ENCODE measurements around the gene CERT1.
"Not testable (repeated sequence)": the region's sequence is repeated elsewhere in the genome, so short reads cannot be mapped to it uniquely, and the experiment has no call there.

Gene CERT1

DNA sequence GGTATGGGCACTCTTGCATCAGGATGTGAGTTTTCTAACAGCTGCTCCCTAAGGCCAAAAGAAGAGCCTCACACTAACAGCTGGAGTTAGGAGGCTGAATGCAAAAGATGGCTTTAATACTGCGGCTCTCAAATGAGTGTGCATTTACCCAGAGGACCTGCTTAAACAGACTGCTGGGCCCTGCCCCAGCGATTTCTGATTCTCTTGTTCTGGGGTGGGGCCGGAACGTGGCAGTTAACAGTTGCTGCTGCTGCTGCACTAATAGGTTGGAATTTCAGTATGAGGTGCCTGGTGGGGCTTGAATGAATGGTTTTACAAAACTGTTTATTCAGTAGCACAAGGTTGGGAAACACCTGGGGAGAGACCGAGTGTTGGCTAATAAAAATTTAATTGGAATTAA is 148.3 kb downstream of the CERT1 start:
- no peak overlapping the region for H3K27ac ChIP-seq

DNA sequence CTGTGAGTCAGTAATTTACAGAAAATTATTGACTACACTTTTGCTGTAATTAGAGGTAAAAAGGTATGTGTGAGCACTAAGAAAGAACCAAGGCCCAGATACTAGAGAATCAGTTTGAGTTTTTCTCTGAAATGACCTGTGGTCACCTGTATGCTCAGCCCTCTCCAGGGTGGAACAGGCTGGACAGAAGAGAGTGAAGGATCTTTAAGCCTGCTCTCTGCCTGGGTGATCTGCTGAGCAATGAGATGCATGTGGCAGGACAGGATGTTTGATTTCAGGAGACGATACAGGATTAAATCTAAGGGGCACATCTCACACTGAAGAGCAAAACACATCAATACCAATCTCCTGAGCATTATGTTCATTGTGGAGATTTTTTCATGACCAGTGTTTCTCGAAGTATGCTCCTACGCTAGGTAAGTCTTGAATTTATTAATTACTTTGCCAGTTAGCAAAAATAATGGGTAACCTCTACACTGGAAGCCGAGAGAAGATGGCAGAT is 148.9 kb downstream of the CERT1 start:
- no peak overlapping the region for H3K27ac ChIP-seq

More for the DNA sequence above, 148.3 kb downstream of the CERT1 start:
- H3K4me3 ChIP-seq, result no peak overlapping the region

DNA sequence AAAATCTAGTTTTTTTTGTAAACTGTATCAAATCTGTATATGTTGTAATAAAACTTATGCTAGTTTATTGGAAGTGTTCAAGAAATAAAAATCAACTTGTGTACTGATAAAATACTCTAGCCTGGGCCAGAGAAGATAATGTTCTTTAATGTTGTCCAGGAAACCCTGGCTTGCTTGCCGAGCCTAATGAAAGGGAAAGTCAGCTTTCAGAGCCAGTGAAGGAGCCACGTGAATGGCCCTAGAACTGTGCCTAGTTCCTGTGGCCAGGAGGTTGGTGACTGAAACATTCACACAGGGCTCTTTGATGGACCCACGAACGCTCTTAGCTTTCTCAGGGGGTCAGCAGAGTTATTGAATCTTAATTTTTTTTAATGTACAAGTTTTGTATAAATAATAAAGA is 150.1 kb downstream of the CERT1 start:
- H3K4me3 ChIP-seq, result no peak overlapping the region
- H3K27ac ChIP-seq, result no peak overlapping the region

More for the DNA sequence above, 148.9 kb downstream of the CERT1 start:
- H3K4me3 ChIP-seq, result no peak overlapping the region

DNA sequence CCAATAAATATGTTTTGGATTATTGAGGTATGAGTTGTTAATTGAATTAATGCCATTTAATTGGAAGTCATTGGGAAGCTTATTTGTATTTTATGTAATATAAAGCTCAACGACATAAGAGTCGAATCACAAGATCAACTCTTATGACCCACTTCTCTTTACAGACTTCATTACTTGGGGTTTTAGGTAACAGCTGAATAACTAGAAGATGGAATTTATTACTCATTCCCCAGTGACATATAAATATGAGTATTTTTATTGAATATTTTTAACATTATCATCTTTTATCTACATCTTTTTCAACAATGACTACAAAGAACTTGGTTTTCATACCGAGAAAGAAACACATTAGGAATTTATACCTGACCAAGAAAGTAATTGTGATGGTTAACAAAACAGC is 153.3 kb downstream of the CERT1 start:
- H3K27ac ChIP-seq, result no peak overlapping the region
- H3K4me3 ChIP-seq, result no peak overlapping the region

DNA sequence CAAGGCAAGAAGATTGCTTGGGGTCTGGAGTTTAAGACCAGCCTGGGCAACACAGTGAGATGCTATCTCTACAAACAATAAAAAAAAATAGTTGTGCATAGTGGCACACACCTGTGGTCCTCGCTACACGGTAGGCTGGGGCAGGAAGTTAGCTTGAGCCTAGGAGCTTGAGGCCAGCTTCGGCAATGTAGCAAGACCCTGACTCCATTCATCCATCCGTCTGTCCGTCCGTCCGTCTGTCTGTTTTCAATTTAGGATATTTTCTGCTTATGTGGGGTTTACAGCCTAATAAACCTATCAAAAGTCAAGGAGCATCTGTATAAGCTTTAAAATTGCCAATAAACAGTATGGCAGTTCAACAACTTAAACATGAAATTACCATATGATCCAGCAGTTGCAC is 154.7 kb downstream of the CERT1 start:
- H3K27ac ChIP-seq, result no peak overlapping the region
- no peak overlapping the region for H3K4me3 ChIP-seq

DNA sequence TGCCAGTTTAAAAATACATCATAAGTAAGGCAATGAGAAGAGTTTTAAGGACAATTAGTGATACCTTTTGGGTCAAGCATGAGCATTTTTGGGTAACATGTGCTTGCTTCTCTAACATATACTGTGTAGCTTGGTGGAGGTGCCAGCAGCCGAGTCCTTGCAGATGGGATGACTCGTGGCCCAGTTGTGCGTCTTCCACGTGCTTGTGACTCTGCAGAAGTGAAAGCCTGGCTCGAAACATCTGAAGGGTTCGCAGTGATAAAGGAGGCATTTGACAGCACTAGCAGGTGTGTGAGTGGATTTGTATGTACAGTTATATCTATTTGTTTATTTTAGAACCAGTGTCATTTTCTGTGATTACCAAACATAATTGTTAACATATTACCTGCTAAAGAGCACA is 156.2 kb downstream of the CERT1 start:
- Histone ChIP-seq H3K4me3 (no peak overlapping the region), H3K27ac (no peak overlapping the region)

DNA sequence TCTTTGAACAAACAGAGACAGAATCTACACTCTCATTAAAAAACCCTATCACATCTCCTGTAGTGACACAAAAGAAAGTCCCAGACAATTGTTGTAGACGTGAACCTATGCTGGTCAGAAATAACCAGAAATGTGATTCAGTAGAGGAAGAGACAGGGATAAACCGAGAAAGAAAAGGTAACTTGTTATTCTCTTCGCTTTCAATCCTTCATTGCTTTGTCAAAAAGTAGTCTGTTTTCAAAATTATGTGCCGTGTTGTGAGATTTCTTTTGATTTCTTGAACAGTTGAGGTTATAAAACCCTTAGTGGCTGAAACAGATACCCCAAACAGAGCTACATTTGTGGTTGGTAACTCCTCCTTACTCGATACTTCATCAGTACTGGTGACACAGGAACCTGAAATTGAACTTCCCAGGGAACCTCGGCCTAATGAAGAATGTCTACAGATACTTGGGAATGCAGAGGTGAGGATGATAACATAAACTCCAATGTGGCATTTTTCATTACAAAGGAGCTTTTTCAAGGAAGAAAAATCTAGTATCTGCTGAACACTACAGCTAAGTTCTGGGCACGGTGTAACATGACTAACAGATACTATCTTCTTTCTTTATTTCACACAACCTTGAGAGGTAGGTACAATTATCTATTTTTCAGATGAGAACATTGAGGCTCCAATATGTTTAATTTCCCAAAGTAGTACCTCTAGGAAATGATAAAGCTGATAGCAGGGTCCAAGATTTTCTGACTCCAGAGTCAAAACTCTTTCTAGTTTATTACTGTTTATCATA is 160.1 kb downstream of the CERT1 start:
- H3K27ac ChIP-seq, result no peak overlapping the region
- H3K4me3 ChIP-seq, result no peak overlapping the region

DNA sequence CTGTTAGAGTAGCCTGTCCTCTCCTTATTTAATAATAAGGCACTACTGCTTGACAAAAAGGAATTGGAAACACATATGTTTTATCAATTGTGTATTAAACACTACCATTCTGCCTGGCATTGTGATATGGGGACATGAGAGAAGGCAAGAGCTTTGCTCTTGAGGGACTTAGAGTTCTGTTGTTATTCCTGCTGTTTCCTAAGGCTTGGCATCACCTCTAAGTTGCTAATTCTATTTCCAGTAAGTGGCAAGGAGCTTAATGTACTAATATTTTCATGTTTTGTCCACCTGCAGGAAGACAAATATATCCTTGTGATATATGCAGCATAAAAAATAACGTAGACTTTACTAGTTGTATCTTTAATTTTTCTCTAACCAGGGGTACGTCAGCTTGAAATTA is 161.8 kb downstream of the CERT1 start:
- Histone ChIP-seq H3K4me3 (no peak overlapping the region), H3K27ac (no peak overlapping the region)

DNA sequence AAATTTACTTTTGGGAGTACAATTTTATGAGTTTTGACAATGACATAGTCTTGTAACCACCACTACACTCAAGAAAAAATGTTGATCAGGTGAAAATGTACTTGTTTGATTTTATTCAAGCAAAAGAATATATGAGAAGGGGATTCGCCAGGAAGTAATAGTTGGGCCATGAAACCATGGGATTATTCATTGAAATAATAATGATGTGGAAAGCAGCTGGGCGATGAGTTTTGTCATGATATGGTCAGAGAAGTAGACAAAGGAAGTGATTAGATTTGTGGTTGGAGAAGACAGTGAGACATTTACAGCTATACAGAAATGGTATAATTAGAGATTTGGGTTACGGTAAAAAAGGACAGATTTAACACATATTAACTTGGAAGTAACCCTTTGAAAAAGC is 163.2 kb downstream of the CERT1 start:
- no peak overlapping the region for H3K27ac ChIP-seq
- no peak overlapping the region for H3K4me3 ChIP-seq

DNA sequence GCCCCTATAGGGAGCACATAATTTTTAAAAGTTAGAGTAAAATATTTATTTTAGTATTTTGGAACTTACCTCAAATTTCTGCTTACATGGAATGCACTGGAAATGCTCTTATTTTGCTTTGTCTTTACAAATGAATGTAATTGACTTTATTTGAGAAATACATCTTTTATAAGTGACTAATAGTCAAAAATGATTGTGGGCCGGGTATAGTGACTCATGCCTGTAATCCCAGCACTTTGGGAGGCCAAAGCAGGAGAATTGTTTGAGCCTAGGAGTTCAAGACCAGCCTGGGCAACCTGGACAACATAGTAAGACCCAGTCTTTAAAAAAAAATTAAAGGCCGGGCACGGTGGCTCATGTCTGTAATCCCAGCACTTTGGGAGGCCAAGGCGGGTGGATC is 168.6 kb downstream of the CERT1 start:
- Histone ChIP-seq H3K4me3 (no peak overlapping the region), H3K27ac (no peak overlapping the region)

DNA sequence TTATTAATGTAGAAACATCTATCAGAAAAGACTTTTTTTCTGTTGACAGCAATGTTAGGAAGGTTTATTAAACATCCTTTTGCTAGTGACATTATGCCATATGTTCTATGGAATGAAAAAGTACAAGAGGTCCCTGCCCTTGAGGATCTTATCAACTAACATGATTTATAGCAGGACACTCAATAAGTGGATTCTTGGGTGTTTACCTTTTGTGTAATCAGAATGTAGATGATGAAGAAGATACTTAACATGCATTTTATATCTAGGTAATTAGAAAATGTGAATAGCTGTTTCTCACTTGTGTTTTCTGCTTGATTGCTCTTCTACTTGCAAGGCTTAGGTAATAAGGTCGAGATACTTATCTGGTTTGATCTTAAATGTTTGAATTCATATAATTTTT is 169.5 kb downstream of the CERT1 start:
- Histone ChIP-seq H3K4me3 (no peak overlapping the region), H3K27ac (peak overlapping the region in 1 of 21 experiments; percentile 6)

DNA sequence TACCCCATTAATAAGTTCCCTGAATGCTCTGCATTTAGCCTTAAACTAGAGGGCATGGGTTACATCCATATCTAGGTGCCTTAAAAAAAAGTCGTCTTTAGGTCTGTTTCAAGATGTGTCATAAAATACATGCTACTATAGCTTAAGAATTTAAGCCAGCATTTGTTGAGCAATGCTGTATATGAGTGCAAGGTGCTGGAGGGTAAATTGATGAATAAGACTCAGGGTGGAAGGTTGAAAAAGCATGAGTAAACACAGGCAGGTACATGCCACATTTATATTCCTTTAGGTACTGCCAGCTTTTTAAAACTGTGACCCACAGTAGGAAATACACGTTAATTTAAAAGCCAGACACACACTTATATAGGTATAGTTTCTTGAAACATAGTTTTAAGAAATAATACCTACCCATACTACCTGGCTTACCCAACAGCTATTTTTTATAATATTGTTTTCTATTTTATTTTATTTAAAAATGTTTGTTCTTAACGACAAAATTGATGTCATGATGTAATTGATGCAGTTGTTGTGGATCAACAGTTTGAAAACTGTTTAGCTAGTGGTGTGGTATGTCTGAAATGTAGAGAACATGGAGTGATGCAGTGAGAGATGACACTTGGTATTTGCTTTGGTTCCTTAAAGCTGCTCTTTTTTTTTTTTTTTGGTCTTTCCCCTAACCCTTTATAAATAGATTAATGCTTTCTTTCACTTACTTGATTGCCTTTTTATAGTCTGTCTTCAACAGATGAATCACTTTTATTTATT is 170.5 kb downstream of the CERT1 start:
- H3K4me3 ChIP-seq, result no peak overlapping the region
- peak overlapping the region in 1 of 21 experiments; percentile 6 for H3K27ac ChIP-seq

DNA sequence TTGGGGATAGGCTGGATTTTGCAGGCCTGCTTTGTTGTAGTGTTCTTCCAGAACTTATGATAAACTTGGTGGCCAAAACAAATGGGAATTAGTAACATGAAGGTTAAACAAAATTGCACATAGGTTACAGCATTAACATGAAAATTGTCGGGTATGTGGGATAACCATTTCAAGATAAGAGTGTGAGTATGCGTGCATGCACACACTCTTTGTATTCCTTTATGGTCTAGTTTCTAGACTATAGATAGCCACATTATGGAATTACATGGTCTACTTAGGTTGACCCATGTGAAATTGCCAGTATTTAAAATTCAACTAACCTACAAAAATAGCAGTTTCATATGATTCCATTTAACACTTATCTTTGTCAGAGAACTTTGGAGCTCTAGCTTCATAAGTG is 173.0 kb downstream of the CERT1 start:
- Histone ChIP-seq H3K4me3 (peak overlapping the region; percentile 75 to 98 (median 82)), H3K27ac (peak overlapping the region in 8 of 21 experiments; percentile 2 to 97 (median 94))

DNA sequence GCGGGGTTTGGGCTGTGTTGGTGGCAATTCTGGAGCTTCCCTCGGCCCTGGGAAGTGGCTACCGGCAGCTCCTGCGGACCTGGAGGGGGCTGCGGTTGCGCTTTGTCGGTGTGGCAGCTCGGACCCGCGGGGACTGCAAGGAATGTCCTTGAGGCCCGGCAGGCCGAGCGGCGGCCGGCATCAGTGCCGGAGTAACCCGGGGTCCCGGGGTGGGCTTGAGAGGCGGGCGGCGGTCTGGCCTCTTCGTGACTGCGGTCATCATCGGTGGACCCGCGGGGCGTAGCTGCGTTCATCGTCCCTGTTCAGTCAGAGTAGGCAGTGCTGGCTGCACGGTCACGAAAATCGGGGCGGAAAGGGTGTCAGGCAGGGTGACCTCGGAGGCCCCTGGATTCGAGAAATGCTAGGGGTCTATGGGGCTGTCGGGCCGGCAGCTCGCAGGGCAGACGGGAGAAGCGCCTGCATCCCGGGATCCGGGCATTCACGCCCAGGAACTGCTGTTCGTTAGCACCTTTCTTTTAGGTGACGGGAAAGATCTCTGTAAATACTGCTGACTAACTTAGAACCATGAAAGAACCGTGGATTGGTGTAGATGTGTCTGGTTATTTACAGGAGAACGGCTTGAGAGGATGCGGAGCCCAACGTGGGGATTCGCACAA is 173.9 kb downstream of the CERT1 start:
- Histone ChIP-seq H3K27ac (peak overlapping the region; percentile 75 to 97 (median 92)), H3K4me3 (peak overlapping the region; percentile 75 to 98 (median 82))

DNA sequence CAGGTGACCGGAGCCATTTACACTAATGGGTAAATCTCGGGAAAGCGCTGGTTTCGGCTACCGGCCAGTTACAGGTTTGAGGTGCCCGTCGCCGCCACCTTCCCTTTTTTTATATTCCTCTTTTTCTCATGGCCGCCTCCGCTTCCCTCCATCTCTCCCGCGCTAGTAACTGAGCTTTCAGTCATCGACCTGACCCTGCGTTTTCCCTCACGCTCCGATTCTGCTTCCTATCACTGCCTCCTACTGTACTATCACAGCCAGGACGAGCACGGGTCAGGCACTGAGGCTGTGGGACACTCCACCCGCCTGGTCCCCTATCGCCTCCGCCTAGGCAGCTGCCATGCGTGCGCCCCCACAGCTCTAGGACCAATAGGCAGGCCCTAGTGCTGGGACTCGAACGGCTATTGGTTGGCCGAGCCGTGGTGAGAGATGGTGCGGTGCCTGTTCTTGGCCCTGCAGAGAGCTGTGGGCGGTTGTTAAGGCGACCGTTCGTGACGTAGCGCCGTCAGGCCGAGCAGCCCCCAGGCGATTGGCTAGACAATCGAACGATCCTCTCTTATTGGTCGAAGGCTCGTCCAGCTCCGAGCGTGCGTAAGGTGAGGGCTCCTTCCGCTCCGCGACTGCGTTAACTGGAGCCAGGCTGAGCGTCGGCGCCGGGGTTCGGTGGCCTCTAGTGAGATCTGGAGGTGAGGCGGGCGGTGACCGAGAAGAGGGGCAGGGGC is 174.7 kb downstream of the CERT1 start, which contains the start of gene HMGCR:
HMGCR (plus strand) TSS at position 606 of the 722 bp plus-strand sequence. CDS start 5,386 bp downstream, outside the sequence.
- Histone ChIP-seq H3K27ac (peak within 1 kb of the TSS; percentile 75 to 97 (median 92)), H3K4me3 (peak within 1 kb of the TSS; percentile 75 to 98 (median 82))

DNA sequence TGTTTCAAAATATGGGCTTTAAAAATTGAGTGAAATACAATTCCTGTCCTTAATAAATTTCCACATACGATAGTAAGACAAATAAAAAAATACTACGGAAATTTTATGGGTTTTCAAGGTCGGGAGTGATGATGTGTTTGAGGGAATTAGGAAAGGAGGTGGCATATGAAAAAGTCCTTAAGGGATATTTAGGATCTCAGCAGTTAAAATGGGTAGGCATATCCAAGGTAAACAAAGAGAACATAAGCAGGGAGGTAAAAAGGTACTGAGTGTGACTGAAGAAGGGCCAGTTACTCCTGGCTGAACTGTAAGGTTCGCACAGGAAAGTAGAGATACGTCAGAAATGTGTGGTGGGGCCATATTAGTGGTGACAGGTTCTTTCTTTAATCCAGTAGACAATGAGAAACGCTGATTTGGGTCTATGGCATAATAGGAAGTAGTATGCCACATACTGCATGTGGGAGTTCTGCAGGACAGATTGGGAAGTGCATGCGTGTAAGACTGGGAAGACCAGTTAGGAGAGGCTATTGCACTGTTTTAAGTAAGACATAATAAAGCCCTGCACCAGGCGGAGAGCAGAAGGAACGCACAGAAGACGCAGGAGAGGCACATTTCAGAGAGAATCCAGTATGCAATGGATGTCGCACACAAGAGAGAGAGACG is 175.3 kb downstream of the CERT1 start:
- Histone ChIP-seq H3K27ac (peak overlapping the region in 20 of 21 experiments; percentile 57 to 97 (median 90)), H3K4me3 (peak overlapping the region; percentile 75 to 98 (median 82))

DNA sequence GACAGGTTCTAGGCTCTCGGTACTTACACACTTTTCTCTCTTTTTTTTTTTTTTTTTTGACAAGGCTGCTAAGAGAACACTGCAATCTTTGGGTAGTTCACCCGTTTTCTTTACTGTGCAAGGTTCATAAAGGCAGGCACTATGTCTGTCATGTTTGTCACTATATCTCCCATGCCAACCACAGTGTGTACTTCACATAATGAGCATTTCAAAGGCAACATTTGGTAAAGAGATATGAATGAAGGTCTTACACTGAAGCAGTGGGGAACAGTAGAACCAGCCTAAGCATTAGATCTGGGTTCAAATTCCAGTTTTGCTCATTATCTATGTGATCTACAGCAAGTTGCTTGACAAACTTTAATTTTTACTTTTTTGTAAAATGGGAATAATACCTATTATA is 175.9 kb downstream of the CERT1 start:
- peak overlapping the region in 8 of 21 experiments; percentile 81 to 97 (median 90) for H3K27ac ChIP-seq
- no peak overlapping the region for H3K4me3 ChIP-seq

DNA sequence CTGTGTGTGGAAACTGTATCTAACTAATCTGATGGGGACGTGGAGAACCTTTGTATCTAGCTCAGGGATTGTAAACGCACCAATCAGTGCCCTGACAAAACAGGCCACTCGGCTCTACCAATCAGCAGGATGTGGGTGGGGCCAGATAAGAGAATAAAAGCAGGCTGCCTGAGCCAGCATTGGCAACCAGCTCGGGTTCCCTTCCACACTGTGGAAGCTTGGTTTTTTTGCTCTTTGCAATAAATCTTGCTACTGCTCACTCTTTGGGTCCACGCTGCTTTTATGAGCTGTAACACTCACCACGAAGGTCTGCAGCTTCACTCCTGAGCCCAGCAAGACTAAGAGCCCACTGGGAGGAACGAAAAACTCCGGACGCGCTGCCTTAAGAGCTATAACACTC is 177.0 kb downstream of the CERT1 start:
- H3K27ac ChIP-seq, H3K4me3 ChIP-seq: not testable (repeated sequence)

DNA sequence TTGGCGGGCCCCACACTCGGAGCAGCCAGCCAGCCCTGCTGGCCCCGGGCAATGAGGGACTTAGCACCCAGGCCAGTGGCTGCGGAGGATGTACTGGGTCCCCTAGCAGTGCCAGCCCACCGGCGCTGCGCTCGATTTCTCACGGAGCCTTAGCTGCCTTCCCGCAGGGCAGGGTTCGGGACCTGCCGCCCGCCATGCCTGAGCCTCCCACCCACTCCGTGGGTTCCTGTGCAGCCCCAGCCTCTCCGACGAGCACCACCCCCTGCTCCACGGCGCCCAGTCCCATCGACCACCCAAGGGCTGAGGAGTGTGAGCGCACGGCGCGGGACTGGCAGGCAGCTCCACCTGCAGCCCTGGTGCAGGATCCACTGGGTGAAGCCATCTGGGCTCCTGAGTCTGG is 177.7 kb downstream of the CERT1 start:
- not testable (repeated sequence) for H3K27ac ChIP-seq, H3K4me3 ChIP-seq
